Measurements from ENCODE around the gene GFRAL. TPM values are rescaled to one million over a fixed set of nuclear protein-coding genes. Genes with fewer than 3 reads are reported as not detected.

GFRAL gene
- total and polyA plus RNA-seq, 2 of the 4 experiments (the other 2 are of a cell fraction) = not detected

GRCh38 chr6:55281215-55281614, 46.1 kb upstream of the GFRAL start:
- Histone ChIP-seq H3K18ac (ENCODE audit: low read depth, low read length) (no peak overlapping the region), H3K27ac (ENCODE audit: insufficient read depth, low read length) (no peak overlapping the region), H4K8ac (ENCODE audit: low read depth in 2 of 2, low read length in 2 of 2) (no peak overlapping the region), H3K36me3 (ENCODE audit: control insufficient read depth, insufficient read depth, low read length) (no peaks in the 10 kb centered on the region), H4K91ac (ENCODE audit: insufficient read depth, low read depth, low read length) (no peak overlapping the region), H2BK15ac (ENCODE audit: low read depth, low read length) (no peak overlapping the region), H4K5ac (ENCODE audit: low read depth, low read length) (no peak overlapping the region), H2BK120ac (ENCODE audit: low read depth, low read length) (no peak overlapping the region), H3K9me1 (ENCODE audit: insufficient read depth, low read length) (no peaks in the 10 kb centered on the region), H3K79me1 (ENCODE audit: low read depth in 1 of 2, low read length in 2 of 2) (no peaks in the 10 kb centered on the region), H3K4me3 (ENCODE audit: insufficient read depth, low read depth, low read length) (no peak overlapping the region), H3K4me1 (ENCODE audit: control insufficient read depth, insufficient read depth, low read length) (no peaks in the 10 kb centered on the region), H3K27me3 (ENCODE audit: control insufficient read depth, insufficient read depth, low read length) (no peaks in the 10 kb centered on the region), H3K4me2 (ENCODE audit: low read depth, low read length) (no peak overlapping the region), H2BK5ac (ENCODE audit: low read depth, low read length, poor library complexity, severe bottlenecking) (no peak overlapping the region), H3K23ac (ENCODE audit: low read depth, low read length) (no peak overlapping the region), H2AFZ (replicated peaks; ENCODE audit: low read length, poor library complexity) (no peak overlapping the region), H3K9me3 (ENCODE audit: control insufficient read depth, insufficient read depth, low read length) (no peaks in the 10 kb centered on the region), H2AK9ac (replicated peaks; ENCODE audit: low read depth, low read length, poor library complexity) (no peak overlapping the region), H3K14ac (replicated peaks; ENCODE audit: low read depth, low read length) (no peak overlapping the region), H3K9ac (ENCODE audit: low read depth, low read length) (no peak overlapping the region), H4K20me1 (ENCODE audit: insufficient read depth, low read length) (no peaks in the 10 kb centered on the region), H2BK20ac (ENCODE audit: low read depth, low read length) (no peak overlapping the region), H2AK5ac (ENCODE audit: low read depth, low read length) (no peak overlapping the region), H3K56ac (ENCODE audit: extremely low read depth, insufficient read depth, low read length) (no peak overlapping the region), H3K4ac (ENCODE audit: low read depth, low read length) (no peak overlapping the region)
- dilution Hi-C loops (cut with HindIII; ENCODE audit: low sequenced_read_pairs, unreplicated experiment) (no loop called here), in situ Hi-C loops (cut with MboI; ENCODE audit: low sequenced_read_pairs) (loop anchor here (25.0 kb wide), 1 partner anchor 1006 kb away; no protein-coding TSS in a partner anchor), intact Hi-C loops (cut with micrococcal nuclease) (no loop called here)
- no CpG with 5 or more reads among the region's 4 CpGs for WGBS, 2 experiments (ENCODE audit: extremely low coverage in 2 of 2, insufficient read length in 1 of 2)
- TF ChIP-seq BHLHE40 (IDR thresholded peaks at IDR 0.05; ENCODE audit: low read depth, low read length) = no peak
- no peak for TF ChIP-seq CHD1 (IDR thresholded peaks at IDR 0.05; ENCODE audit: low read depth, low read length)
- no peak for TF ChIP-seq RFX5 (IDR thresholded peaks at IDR 0.05; ENCODE audit: low read depth, low read length)
- no peak for TF ChIP-seq POLR2A (IDR thresholded peaks at IDR 0.05; ENCODE audit: low read depth, low read length)
- no peak for TF ChIP-seq RAD21 (IDR thresholded peaks at IDR 0.05; ENCODE audit: low read length)
- no peak for TF ChIP-seq USF2 (IDR thresholded peaks at IDR 0.05; ENCODE audit: low read depth, low read length)
- TF ChIP-seq CEBPB (IDR thresholded peaks at IDR 0.05; ENCODE audit: low read depth, low read length) = no peak
- TF ChIP-seq CTCF (conservative IDR thresholded peaks at IDR 0.05; ENCODE audit: low read depth, low read length) = no peak
- no peak for TF ChIP-seq MAZ (IDR thresholded peaks at IDR 0.05; ENCODE audit: borderline replicate concordance, low read depth, low read length)
- TF ChIP-seq ELK1 (IDR thresholded peaks at IDR 0.05; ENCODE audit: borderline replicate concordance, low read depth, low read length) = no peak
- no peak for TF ChIP-seq MXI1 (IDR thresholded peaks at IDR 0.05; ENCODE audit: borderline replicate concordance, low read depth, low read length)
- ATAC-seq (ENCODE audit: low read depth) (no peak), DNase-seq (no peak)
- ChIA-PET POLR2A (ENCODE audit: unreplicated experiment) (no interaction called here), CTCF (no interaction called here)
- no TSS peak for BruUV-seq (replicated peaks)
